ENCODE data around the gene B4GALT1.
"Not testable (repeated sequence)": the region's sequence is repeated elsewhere in the genome, so short reads cannot be mapped to it uniquely, and the experiment has no call there.

B4GALT1 gene

GRCh38 chr9:33085672-33086071, 81.5 kb downstream of the B4GALT1 start:
- DNase-seq: not testable (repeated sequence)

DNA sequence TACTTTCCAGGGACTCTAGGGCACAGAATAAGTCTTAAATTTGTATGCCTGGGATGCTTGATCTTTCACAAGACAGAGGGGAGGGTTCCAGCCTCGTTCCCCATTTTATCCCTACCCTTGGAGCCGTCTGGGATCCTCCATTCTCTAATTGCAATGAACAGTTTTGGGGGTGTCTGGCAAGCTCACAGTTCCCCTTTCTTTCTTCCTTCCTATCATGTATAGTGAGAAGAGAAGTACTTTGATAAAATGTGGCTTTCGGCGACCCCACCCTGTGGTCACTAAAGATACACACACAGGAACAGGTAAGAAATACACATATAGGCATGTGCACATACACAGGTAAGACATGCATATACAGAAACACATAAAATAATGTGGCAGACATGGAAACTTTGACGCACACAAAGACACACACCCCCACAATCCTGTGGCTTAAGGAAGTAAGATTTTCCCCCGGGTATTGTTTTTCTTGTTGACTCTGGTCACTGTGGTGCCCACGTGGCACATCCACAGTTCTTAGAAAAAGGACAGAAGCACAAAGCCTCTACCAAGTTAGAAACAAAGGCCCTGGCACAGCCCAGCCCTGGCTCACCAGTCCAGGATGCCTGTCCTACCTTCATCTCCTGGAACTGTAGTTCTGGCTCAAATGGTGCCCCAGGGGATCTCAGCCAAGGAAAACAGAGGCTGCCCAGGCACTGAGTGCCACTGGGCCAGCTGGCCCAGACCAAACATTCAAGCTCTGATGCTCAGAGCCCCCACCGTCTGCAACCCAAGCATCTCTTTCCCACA, 84.4 kb downstream of the B4GALT1 start:
- no peak for DNase-seq

DNA sequence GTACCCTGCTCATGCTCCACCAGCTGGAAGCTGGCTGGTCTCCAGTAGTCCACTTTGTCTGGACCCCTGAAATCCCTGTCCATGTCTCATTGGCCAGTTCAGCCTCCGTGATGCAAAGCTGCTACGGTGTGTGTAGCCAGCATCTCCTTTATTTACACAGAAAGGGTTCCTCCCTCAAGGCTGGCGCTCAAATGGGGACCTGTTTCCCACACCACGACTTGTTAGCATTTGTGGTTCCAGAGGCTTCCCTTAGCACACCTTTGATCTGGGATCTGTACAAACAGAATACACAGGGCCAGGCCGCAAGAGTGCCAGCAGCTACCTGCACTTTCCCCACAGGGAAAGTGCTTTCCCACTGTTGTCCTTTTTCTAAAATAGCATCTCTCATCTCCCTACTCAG, 85.0 kb downstream of the B4GALT1 start:
- DNase-seq: no peak

GRCh38 chr9:33081128-33081851, 85.8 kb downstream of the B4GALT1 start:
- DNase-seq: peak; percentile 27

GRCh38 chr9:33080534-33080933, 86.6 kb downstream of the B4GALT1 start:
- no peak for DNase-seq

DNA sequence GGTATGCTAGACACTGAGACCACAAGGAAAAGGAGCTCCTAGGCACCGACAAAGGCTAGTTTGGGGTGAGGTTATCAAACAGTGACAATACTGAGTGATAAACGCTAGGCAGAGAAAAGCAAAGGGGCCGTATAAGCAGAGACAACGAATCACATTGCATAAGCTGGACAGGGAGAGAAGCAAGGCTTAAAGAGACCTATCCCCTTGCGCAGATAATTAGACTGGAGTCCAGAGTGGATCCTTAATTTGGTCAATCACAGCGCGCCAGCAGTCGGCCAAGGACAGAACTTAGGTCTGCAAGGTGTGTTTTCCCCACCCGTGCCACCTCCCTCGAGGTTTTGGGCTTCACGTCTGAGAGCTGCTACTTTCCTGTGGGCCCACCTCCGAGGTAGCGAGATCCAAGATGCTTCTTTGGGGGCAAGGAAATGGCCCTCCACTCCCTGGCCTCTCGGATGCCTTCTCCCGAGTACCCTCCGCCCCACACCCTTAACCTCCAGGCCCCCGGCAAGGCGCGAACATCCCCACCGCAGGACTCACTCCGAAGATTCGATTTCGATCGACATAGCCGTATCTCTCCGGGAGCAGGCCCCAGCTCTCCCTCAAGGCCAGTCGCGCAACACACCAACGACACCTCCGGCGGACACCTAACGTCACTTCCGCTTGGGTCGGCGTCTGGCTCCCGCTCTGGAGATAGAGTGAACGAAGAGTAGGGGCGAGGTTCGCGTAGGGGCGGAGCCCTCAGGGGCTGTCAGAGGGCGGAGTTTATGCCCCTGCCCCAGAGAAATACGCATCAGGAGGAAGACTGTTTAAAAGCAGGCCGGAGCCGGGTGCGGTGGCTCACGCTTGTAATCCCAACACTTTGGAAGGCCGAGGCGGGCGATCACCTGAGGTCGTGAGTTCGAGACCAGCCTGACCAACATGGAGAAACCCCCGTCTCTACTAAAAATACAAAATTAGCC, 90.8 kb downstream of the B4GALT1 start, which contains the start of gene SMU1:
TSS of gene SMU1 (minus strand) at position 629 of the 959 bp plus-strand sequence. CDS start at position 563, 66 bp downstream.
- DNase-seq: peak; percentile 89

- no peak for DNase-seq
Observed at GRCh38 chr9:33068991-33069390, 98.1 kb downstream of the B4GALT1 start.

DNA sequence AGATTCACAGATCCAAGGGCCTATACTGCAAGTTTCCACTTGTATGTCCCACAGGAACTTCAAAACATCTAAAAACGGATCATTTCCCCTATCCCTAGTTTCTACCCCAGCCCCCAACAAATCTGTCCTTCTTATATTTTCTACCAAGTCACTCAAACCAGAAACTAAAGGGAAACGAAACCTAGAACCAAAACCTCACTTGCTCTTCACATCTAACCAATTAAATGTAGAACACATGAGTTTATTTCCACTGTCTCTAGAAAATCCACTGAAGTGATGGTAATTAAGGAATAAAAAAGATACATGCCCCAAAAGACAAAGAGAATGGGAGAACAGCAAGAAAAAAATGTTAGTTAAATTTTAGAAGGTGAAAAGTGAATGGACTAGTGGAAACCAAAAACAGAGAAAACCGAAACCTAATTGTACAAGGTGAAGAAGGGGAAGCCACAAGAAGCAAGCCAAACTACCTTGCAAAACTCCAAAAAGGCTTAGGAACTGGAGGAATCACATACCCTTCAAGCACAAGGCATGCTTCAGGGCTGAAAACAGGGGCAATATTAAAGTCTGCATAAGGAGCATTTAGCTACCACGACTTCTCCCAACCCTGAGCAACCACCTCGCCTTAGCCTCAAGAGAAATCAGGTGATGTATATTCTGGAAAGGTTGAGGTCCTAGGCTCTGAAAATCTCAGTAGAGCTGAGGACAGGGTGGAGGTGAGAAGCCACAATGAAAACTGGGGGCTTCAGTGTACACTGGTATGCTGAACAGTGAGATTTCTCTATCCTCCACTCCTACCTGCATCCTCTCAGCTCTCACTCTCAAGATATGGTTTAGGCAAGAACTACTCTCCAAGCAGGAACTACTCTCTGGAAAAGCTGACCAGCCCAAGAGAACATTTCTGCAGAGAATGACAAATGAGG, 101.7 kb downstream of the B4GALT1 start:
- DNase-seq: no peak

Data from T-helper 9 cell (primary cell).